PC-3 (cell line): ENCODE data around the gene ARVCF. TPM values are rescaled to one million over a fixed set of nuclear protein-coding genes. Genes with fewer than 3 reads are reported as not detected.

Source experiments
- ATAC-seq: fragments of 200-7000 bp; cut with Tn5 transposase; 2 replicates; pipeline ENCODE4 v1.9.1; 2020; ENCODE audit warnings: mild to moderate bottlenecking, moderate library complexity
- BruUV-seq: library from RNA; stranded (reverse); fragments of 400-500 nt; replicated peaks from 2 replicates; lab custom pipeline; 2021; lab: Mats Ljungman, UMichigan
- CTCF ChIA-PET: fragments of 300-600 bp; sonication (Branson Sonifier 250); formaldehyde crosslinking; loops from one replicate; lab custom pipeline; 2022; ENCODE audit warnings: antibody characterized with exemption; lab: Charles Lee
- POLR2A ChIA-PET: fragments of 300-600 bp; sonication (Branson Sonifier 250); formaldehyde crosslinking; loops from one replicate; lab custom pipeline; 2022; ENCODE audit warnings: antibody characterized with exemption; ENCODE audit not compliant: unreplicated experiment; lab: Charles Lee
- DNase-seq: peaks from one replicate; pipeline ENCODE4 v3.0.0-alpha.2; 2015
- H2AFZ ChIP-seq: fragments of 300-600 bp; sonication (generic); 2 replicates; pipeline ENCODE4 v1.6.0; 2016; ENCODE audit warnings: antibody characterized with exemption, low read length
- H3F3A ChIP-seq: fragments of 300-600 bp; sonication (generic); one replicate; pipeline ENCODE4 v1.6.0; 2017; ENCODE audit warnings: antibody characterized with exemption, low read length, control low read depth, mild to moderate bottlenecking; ENCODE audit not compliant: unreplicated experiment
- H3K27ac ChIP-seq: fragments of 300-600 bp; sonication (generic); 2 replicates; pipeline ENCODE4 v1.5.1; 2016; ENCODE audit warnings: mild to moderate bottlenecking, low read length
- H3K27me3 ChIP-seq: fragments of 300-600 bp; sonication (generic); 2 replicates; pipeline ENCODE4 v1.6.1; 2016; ENCODE audit warnings: low read length, mixed read lengths
- H3K36me3 ChIP-seq: fragments of 300-600 bp; sonication (generic); 2 replicates; pipeline ENCODE4 v1.6.1; 2016; ENCODE audit warnings: low read depth, mixed run types, low read length, mixed read lengths
- H3K4me1 ChIP-seq: fragments of 300-600 bp; sonication (generic); 2 replicates; pipeline ENCODE4 v1.5.1; 2016; ENCODE audit warnings: low read length; ENCODE audit not compliant: insufficient read depth
- H3K4me2 ChIP-seq: fragments of 300-600 bp; sonication (generic); 2 replicates; pipeline ENCODE4 v1.6.0; 2016; ENCODE audit warnings: low read length
- H3K4me3 ChIP-seq: fragments of 300-600 bp; sonication (generic); 2 replicates; pipeline ENCODE4 v1.5.1; 2016; ENCODE audit warnings: mild to moderate bottlenecking, low read length, mixed read lengths
- H3K79me2 ChIP-seq: fragments of 300-600 bp; sonication (generic); 2 replicates; pipeline ENCODE4 v1.6.1; 2017; ENCODE audit warnings: low read length, mixed read lengths
- H3K9ac ChIP-seq: fragments of 300-600 bp; sonication (generic); 2 replicates; pipeline ENCODE4 v1.6.0; 2016; ENCODE audit warnings: mild to moderate bottlenecking, low read length
- H3K9me2 ChIP-seq: fragments of 300-600 bp; sonication (generic); replicated peaks from 2 replicates; pipeline ENCODE4 v1.6.1; 2016; ENCODE audit warnings: mixed run types, low read length, mixed read lengths
- H3K9me3 ChIP-seq: fragments of 300-600 bp; sonication (generic); 2 replicates; pipeline ENCODE4 v1.6.1; 2016; ENCODE audit warnings: low read length, mixed read lengths
- H4K20me1 ChIP-seq: fragments of 300-600 bp; sonication (generic); 2 replicates; pipeline ENCODE4 v1.6.1; 2016; ENCODE audit warnings: low read length, mixed read lengths
- CTCF ChIP-seq: fragments of 300-600 bp; sonication (generic); conservative IDR thresholded peaks from 2 replicates; pipeline ENCODE4 v1.5.1; 2017; ENCODE audit warnings: antibody characterized with exemption, low read depth, mild to moderate bottlenecking, low read length
- EZH2 ChIP-seq: fragments of 300-600 bp; sonication (generic); IDR thresholded peaks from one replicate; pipeline ENCODE4 v1.6.1; 2017; ENCODE audit warnings: antibody characterized with exemption, mild to moderate bottlenecking, low read length; ENCODE audit not compliant: unreplicated experiment
- EZH2phosphoT487 ChIP-seq: fragments of 300-600 bp; sonication (generic); IDR thresholded peaks from 2 replicates; pipeline ENCODE4 v1.6.1; 2018; ENCODE audit warnings: mild to moderate bottlenecking, antibody characterized with exemption, low read length, borderline replicate concordance
- intact Hi-C: fragments of 100-400 bp; cut with micrococcal nuclease; formaldehyde crosslinking; loops from 2 replicates; pipeline ENCODE4 v1.9.0; 2023
- microRNA-seq: library from miRNA; unstranded; fragments of <30 nt; microRNA quantifications from one replicate; pipeline ENCODE4 v1.1.0, GENCODE V29; 2020; ENCODE audit not compliant: unreplicated experiment
- total RNA-seq: library from RNA; depleted of rRNA; stranded (reverse); fragments of >200 nt; gene quantifications from 2 replicates; pipeline ENCODE4 v1.2.3, GENCODE V29; 2014; rRNA removed

Gene ARVCF
- total RNA-seq, 1 experiment from 2014 or later = 20.0 TPM

GRCh38 chr22:19923914-19924513 lies 92.6 kb downstream of the ARVCF start:
- BruUV-seq = no TSS peak
- Histone ChIP-seq H3K4me1 (no peaks in the 10 kb centered on the region), H3F3A (no peaks in the 10 kb centered on the region), H3K4me2 (no peak overlapping the region), H3K36me3 (no peaks in the 10 kb centered on the region), H3K27ac (no peak overlapping the region), H3K9me3 (no peaks in the 10 kb centered on the region), H3K27me3 (no peaks in the 10 kb centered on the region), H2AFZ (no peak overlapping the region), H4K20me1 (no peaks in the 10 kb centered on the region), H3K4me3 (no peak overlapping the region), H3K9ac (no peak overlapping the region), H3K79me2 (no peaks in the 10 kb centered on the region), H3K9me2 (no peaks in the 10 kb centered on the region)
- DNase-seq = no peak
- ATAC-seq = no peak
- ChIA-PET POLR2A (no interaction called here), CTCF (no interaction called here)
- TF ChIP-seq CTCF = no peak
- no peak for TF ChIP-seq EZH2phosphoT487
- no peak for TF ChIP-seq EZH2
- intact Hi-C loops = no loop called here

GRCh38 chr22:19921544-19922081 lies 95.0 kb downstream of the ARVCF start:
- ATAC-seq (no peak), DNase-seq (no peak)
- Histone ChIP-seq H3K36me3 (no peaks in the 10 kb centered on the region), H3K4me2 (no peak overlapping the region), H3K9me2 (no peaks in the 10 kb centered on the region), H3K27ac (no peak overlapping the region), H3K4me3 (no peak overlapping the region), H3K79me2 (no peaks in the 10 kb centered on the region), H3K9ac (no peak overlapping the region), H3K4me1 (no peaks in the 10 kb centered on the region), H4K20me1 (no peaks in the 10 kb centered on the region), H3K9me3 (no peaks in the 10 kb centered on the region), H3K27me3 (no peaks in the 10 kb centered on the region), H2AFZ (no peak overlapping the region), H3F3A (no peaks in the 10 kb centered on the region)
- BruUV-seq = no TSS peak
- intact Hi-C loops = no loop called here
- ChIA-PET POLR2A (no interaction called here), CTCF (interaction anchor here (0.6 kb wide), 1 partner anchor 27 kb away, joined by 5 read pairs; no protein-coding TSS in a partner anchor)
- TF ChIP-seq EZH2 (no peak), CTCF (no peak), EZH2phosphoT487 (no peak)

Small RNAs within 50 kb of the gene (microRNA-seq; reads per million reads assigned to microRNA genes)
- gene MIR185 (487 reads per million, percentile 81 among the genes with 10 or more reads in this experiment), gene MIR4761 (not detected)

Other genes with a start within 250 kb of the ARVCF start
- 27.0 and 28.8 TPM in 2 replicates for gene GNB1L, start 161.9 kb downstream of the ARVCF start, total RNA-seq
- gene RTL10, start 161.9 kb downstream of the ARVCF start, total RNA-seq = 7.8 and 12.2 TPM in 2 replicates
- gene COMT, start 75.1 kb downstream of the ARVCF start, total RNA-seq = 204 and 205 TPM in 2 replicates
- gene TXNRD2, start 75.0 kb downstream of the ARVCF start, total RNA-seq = 23.0 and 32.1 TPM in 2 replicates
- gene TANGO2, start 4.3 kb upstream of the ARVCF start, total RNA-seq = 23.5 and 33.7 TPM in 2 replicates
- 41.7 and 43.6 TPM in 2 replicates for gene DGCR8, start 63.4 kb upstream of the ARVCF start, total RNA-seq
- 356 and 411 TPM in 2 replicates for gene RANBP1, start 99.3 kb upstream of the ARVCF start, total RNA-seq
- 58.9 and 62.1 TPM in 2 replicates for gene TRMT2A, start 100.4 kb upstream of the ARVCF start, total RNA-seq
- gene ZDHHC8, start 115.0 kb upstream of the ARVCF start, total RNA-seq = 24.6 and 26.8 TPM in 2 replicates
- gene CCDC188, start 134.2 kb upstream of the ARVCF start, total RNA-seq = not detected in 2 replicates